ENCODE data around the gene PTPRR.

PTPRR gene

DNA sequence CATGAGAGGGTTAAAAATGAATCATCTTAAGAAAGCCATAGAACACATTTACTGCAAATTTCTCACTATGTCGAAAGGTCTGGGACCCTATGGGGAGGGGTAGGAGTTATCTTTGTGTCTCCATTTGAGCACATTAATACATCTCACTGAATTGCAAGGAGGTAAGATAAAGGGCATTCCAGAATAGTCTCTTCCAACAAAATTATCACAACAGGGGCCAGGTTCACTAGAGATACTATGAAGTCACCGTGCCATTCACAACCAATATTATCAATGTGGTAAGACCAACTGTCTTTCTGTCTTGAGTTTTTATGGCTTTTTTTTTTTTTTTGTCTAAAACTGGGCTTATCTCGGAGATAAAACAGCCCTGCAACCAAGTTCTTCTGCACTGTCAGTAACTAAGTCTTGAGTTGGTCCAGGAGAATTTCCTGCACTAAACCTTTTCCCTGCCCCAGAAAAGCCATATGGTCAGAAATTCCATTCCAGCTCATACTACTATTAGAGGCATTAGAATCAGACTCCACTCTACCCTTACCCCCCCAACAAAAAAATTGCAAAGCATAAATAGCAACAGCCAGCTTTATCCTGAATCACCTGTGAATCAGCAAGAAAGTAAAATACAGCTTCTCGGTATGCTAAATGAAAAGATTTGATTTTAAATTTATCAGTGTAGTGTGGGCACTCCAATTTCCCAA is 79.7 kb downstream of the PTPRR start:
- TF ChIP-seq, protein P1, sequence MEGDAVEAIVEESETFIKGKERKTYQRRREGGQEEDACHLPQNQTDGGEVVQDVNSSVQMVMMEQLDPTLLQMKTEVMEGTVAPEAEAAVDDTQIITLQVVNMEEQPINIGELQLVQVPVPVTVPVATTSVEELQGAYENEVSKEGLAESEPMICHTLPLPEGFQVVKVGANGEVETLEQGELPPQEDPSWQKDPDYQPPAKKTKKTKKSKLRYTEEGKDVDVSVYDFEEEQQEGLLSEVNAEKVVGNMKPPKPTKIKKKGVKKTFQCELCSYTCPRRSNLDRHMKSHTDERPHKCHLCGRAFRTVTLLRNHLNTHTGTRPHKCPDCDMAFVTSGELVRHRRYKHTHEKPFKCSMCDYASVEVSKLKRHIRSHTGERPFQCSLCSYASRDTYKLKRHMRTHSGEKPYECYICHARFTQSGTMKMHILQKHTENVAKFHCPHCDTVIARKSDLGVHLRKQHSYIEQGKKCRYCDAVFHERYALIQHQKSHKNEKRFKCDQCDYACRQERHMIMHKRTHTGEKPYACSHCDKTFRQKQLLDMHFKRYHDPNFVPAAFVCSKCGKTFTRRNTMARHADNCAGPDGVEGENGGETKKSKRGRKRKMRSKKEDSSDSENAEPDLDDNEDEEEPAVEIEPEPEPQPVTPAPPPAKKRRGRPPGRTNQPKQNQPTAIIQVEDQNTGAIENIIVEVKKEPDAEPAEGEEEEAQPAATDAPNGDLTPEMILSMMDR (IDR thresholded peaks at IDR 0.05; ENCODE audit: low read depth, low read length, missing control alignments): no peak
- DNase-seq (ENCODE audit: extremely low read depth, low read depth): no peak
- H3K4me3 ChIP-seq (replicated peaks; ENCODE audit: low read depth, low read length): no peak overlapping the region

GRCh38 chr12:70839544-70839943 is 81.0 kb downstream of the PTPRR start:
- no peak for DNase-seq (ENCODE audit: extremely low read depth, low read depth)
- TF ChIP-seq, protein P1 (IDR thresholded peaks at IDR 0.05; ENCODE audit: low read depth, low read length, missing control alignments): no peak
- H3K4me3 ChIP-seq (replicated peaks; ENCODE audit: low read depth, low read length): no peak overlapping the region

GRCh38 chr12:70838127-70838526 is 82.4 kb downstream of the PTPRR start:
- TF ChIP-seq, protein P1 (IDR thresholded peaks at IDR 0.05; ENCODE audit: low read depth, low read length, missing control alignments): no peak
- H3K4me3 ChIP-seq (replicated peaks; ENCODE audit: low read depth, low read length): no peak overlapping the region
- no peak for DNase-seq (ENCODE audit: extremely low read depth, low read depth)

- TF ChIP-seq, protein P1 (IDR thresholded peaks at IDR 0.05; ENCODE audit: low read depth, low read length, missing control alignments): no peak
- DNase-seq (ENCODE audit: extremely low read depth, low read depth): no peak
These were observed 83.5 kb downstream of the PTPRR start for GRCh38 chr12:70837026-70837425.

GRCh38 chr12:70835948-70836347 is 84.6 kb downstream of the PTPRR start:
- no peak overlapping the region for H3K4me3 ChIP-seq (replicated peaks; ENCODE audit: low read depth, low read length)
- TF ChIP-seq, protein P1 (IDR thresholded peaks at IDR 0.05; ENCODE audit: low read depth, low read length, missing control alignments): no peak
- no peak for DNase-seq (ENCODE audit: extremely low read depth, low read depth)

More at GRCh38 chr12:70837026-70837425, 83.5 kb downstream of the PTPRR start:
- no peak overlapping the region for H3K4me3 ChIP-seq (replicated peaks; ENCODE audit: low read depth, low read length)

DNA sequence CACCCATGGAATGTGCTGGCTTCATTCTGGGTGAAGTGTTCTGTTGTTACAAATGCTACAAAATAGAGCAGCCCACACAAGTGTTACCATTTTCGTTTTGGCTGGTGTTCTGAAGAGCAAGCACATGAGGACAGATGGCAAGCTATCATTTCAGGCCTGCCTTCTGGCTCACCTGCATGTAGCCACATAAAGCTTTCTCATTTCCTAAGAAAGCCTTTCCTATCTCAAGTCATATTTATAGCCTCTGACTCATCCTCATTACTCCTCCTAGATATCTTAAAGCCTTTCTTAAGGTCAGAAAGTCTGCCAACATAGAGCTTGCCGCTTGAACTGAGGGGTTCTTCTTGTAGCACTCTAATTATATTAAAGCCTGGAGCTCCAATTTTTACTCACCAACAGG is 89.0 kb downstream of the PTPRR start:
- no peak overlapping the region for H3K4me3 ChIP-seq (replicated peaks; ENCODE audit: low read depth, low read length)
- TF ChIP-seq, protein P1 (IDR thresholded peaks at IDR 0.05; ENCODE audit: low read depth, low read length, missing control alignments): no peak
- no peak for DNase-seq (ENCODE audit: extremely low read depth, low read depth)
